Measurements from ENCODE around the gene RTEL1.

Gene RTEL1

DNA sequence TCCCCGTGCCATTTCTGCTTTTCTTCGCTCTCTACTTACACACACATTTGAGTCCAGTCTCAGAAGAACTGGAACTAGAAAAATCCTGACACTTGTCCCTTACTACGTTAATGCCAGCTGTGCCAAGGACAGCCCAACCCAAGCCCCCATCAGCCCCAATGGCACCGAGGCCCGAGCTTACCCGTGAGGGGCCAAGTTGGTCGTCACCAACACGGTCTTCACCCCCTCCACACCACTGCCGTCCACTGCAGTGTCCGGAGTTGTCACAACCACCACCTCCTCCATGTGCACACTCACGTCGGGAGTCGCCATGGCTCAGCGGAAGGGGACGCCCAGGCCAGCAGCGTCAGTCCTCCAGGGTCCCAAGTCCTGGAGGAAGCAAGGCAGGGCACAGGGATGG is 39.0 kb upstream of the RTEL1 start:
- no peak for DNase-seq
- H3K9ac ChIP-seq (ENCODE audit: low read length): no peak overlapping the region

DNA sequence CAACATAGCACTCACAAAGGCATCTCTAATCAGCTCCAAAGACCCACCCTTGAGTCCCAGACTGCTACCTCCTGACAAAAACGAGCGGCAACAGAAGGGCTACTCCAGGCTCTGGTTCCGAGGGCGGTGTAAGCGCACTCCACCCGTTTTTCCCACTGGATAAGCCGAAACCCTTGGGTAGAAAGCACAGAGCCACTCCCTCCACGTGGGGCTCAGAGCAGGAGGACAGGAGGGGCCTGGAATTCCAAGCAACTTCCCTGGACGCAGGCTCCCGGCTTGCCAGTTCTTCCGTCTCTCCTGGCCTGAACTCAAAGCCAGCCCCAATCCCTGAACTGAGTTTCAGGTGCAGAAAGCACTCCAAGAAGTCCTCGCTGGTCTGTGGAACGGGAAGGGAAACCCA is 38.6 kb upstream of the RTEL1 start:
- DNase-seq: no peak
- H3K4me3 ChIP-seq (ENCODE audit: low read length): no peak overlapping the region
- H3K9me3 ChIP-seq (replicated peaks; ENCODE audit: insufficient read depth, low read length): no peaks in the 10 kb centered on the region
- no peaks in the 10 kb centered on the region for H3K4me1 ChIP-seq (ENCODE audit: low read length)
- H3K36me3 ChIP-seq (replicated peaks; ENCODE audit: insufficient read depth, low read length): no peaks in the 10 kb centered on the region
- TF ChIP-seq, protein P1, sequence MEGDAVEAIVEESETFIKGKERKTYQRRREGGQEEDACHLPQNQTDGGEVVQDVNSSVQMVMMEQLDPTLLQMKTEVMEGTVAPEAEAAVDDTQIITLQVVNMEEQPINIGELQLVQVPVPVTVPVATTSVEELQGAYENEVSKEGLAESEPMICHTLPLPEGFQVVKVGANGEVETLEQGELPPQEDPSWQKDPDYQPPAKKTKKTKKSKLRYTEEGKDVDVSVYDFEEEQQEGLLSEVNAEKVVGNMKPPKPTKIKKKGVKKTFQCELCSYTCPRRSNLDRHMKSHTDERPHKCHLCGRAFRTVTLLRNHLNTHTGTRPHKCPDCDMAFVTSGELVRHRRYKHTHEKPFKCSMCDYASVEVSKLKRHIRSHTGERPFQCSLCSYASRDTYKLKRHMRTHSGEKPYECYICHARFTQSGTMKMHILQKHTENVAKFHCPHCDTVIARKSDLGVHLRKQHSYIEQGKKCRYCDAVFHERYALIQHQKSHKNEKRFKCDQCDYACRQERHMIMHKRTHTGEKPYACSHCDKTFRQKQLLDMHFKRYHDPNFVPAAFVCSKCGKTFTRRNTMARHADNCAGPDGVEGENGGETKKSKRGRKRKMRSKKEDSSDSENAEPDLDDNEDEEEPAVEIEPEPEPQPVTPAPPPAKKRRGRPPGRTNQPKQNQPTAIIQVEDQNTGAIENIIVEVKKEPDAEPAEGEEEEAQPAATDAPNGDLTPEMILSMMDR (IDR thresholded peaks at IDR 0.05; ENCODE audit: low read length): no peak
- TF ChIP-seq EZH2phosphoT487 (IDR thresholded peaks at IDR 0.05; ENCODE audit: low read length) (no peak), EZH2 (optimal IDR thresholded peaks at IDR 0.05; ENCODE audit: low read depth, low read length) (no peak)
- no peak overlapping the region for H3K4me2 ChIP-seq (ENCODE audit: low read depth, low read length)
- no peaks in the 10 kb centered on the region for H3K9me2 ChIP-seq (replicated peaks; ENCODE audit: insufficient read depth, low read length)
- H3K27me3 ChIP-seq (replicated peaks; ENCODE audit: insufficient read depth, low read length): no peaks in the 10 kb centered on the region
- H3K9ac ChIP-seq (ENCODE audit: low read length): no peak overlapping the region
- H3K27ac ChIP-seq (ENCODE audit: low read length): no peak overlapping the region
- no peak overlapping the region for H2AFZ ChIP-seq (ENCODE audit: low read length)
- no peaks in the 10 kb centered on the region for H3F3A ChIP-seq (ENCODE audit: insufficient read depth, low read length)
- peaks cover 67% of the 10 kb centered on the region for H3K79me2 ChIP-seq (ENCODE audit: low read length)
- H4K20me1 ChIP-seq (ENCODE audit: insufficient read depth, low read length): peaks cover 4% of the 10 kb centered on the region; the same call in 1 of the 2 replicates

More for the DNA sequence above, 39.0 kb upstream of the RTEL1 start:
- Histone ChIP-seq H3K4me2 (ENCODE audit: low read depth, low read length) (no peak overlapping the region), H3F3A (ENCODE audit: insufficient read depth, low read length) (no peaks in the 10 kb centered on the region), H2AFZ (ENCODE audit: low read length) (no peak overlapping the region), H3K36me3 (replicated peaks; ENCODE audit: insufficient read depth, low read length) (no peaks in the 10 kb centered on the region), H3K9me2 (replicated peaks; ENCODE audit: insufficient read depth, low read length) (no peaks in the 10 kb centered on the region), H3K27me3 (replicated peaks; ENCODE audit: insufficient read depth, low read length) (no peaks in the 10 kb centered on the region), H3K27ac (ENCODE audit: low read length) (no peak overlapping the region), H3K4me3 (ENCODE audit: low read length) (no peak overlapping the region), H3K79me2 (ENCODE audit: low read length) (peaks cover 64% of the 10 kb centered on the region), H3K9me3 (replicated peaks; ENCODE audit: insufficient read depth, low read length) (no peaks in the 10 kb centered on the region), H4K20me1 (ENCODE audit: insufficient read depth, low read length) (peaks cover 4% of the 10 kb centered on the region; the same call in 1 of the 2 replicates), H3K4me1 (ENCODE audit: low read length) (no peaks in the 10 kb centered on the region)
- TF ChIP-seq EZH2phosphoT487 (IDR thresholded peaks at IDR 0.05; ENCODE audit: low read length) (no peak), EZH2 (optimal IDR thresholded peaks at IDR 0.05; ENCODE audit: low read depth, low read length) (no peak)
- TF ChIP-seq, protein P1 (IDR thresholded peaks at IDR 0.05; ENCODE audit: low read length): no peak

DNA sequence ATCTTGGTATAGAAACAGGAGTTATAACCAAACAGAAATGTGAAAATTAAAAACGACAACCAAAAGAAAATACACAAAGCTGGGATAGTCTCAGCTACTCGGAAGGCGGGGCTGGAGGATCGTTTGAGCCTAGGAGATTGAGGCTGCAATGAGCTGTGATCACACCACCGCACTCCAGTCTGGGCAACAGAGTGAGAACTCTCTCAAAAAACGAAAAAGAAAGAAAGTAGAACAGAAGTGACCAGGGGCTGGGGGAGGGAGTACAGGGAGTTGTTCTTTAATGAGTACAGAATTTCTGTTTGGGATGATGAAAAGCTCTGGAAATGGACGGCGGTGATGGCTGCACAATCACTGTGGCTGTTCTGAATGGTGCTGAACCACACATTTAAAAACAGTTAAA is 37.1 kb upstream of the RTEL1 start:
- Histone ChIP-seq H3K27ac (ENCODE audit: low read length) (no peak overlapping the region), H3K9me2 (replicated peaks; ENCODE audit: insufficient read depth, low read length) (no peaks in the 10 kb centered on the region)

More for the DNA sequence above, 37.1 kb upstream of the RTEL1 start:
- DNase-seq: no peak
- Histone ChIP-seq H3K4me3 (ENCODE audit: low read length) (no peak overlapping the region), H3K9me3 (replicated peaks; ENCODE audit: insufficient read depth, low read length) (no peaks in the 10 kb centered on the region), H3K9ac (ENCODE audit: low read length) (no peak overlapping the region), H3F3A (ENCODE audit: insufficient read depth, low read length) (no peaks in the 10 kb centered on the region), H3K36me3 (replicated peaks; ENCODE audit: insufficient read depth, low read length) (no peaks in the 10 kb centered on the region), H3K4me2 (ENCODE audit: low read depth, low read length) (no peak overlapping the region), H3K79me2 (ENCODE audit: low read length) (peaks cover 78% of the 10 kb centered on the region), H2AFZ (ENCODE audit: low read length) (no peak overlapping the region), H3K4me1 (ENCODE audit: low read length) (no peaks in the 10 kb centered on the region), H3K27me3 (replicated peaks; ENCODE audit: insufficient read depth, low read length) (no peaks in the 10 kb centered on the region), H4K20me1 (ENCODE audit: insufficient read depth, low read length) (peaks cover 4% of the 10 kb centered on the region; the same call in 1 of the 2 replicates)
- TF ChIP-seq, protein P1 (IDR thresholded peaks at IDR 0.05; ENCODE audit: low read length): no peak
- no peak for TF ChIP-seq EZH2 (optimal IDR thresholded peaks at IDR 0.05; ENCODE audit: low read depth, low read length)
- TF ChIP-seq EZH2phosphoT487 (IDR thresholded peaks at IDR 0.05; ENCODE audit: low read length): no peak

All from MM.1S (cell line).